GM12801 (cell line): ENCODE results near the gene RBM48.

Experiments used
- TF ChIP-seq, protein P1 (sequence below): IDR thresholded peaks from one replicate; pipeline ENCODE4 v1.5.1; 2011; ENCODE audit warnings: control low read depth; ENCODE audit not compliant: insufficient read length; ENCODE audit errors: extremely low read depth

Gene RBM48

DNA sequence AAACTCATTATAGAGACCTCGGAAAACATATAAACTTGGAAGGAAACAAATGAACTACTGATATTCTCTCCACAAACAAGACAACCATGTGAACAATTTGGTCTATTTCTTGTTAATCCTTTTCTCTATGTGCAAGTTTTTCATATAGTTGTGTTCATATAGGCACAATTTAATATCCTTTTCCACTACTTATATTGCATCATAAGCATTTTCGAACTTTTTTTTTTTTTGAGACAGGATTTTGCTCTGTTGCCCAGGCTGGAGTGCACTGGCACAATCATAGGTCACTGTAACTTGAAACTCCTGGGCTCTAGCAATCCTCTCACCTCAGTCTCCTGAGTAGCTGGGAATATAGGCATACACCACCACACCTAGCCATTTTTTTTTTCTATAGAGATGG, 5.5 kb upstream of the RBM48 start:
- TF ChIP-seq, protein P1, sequence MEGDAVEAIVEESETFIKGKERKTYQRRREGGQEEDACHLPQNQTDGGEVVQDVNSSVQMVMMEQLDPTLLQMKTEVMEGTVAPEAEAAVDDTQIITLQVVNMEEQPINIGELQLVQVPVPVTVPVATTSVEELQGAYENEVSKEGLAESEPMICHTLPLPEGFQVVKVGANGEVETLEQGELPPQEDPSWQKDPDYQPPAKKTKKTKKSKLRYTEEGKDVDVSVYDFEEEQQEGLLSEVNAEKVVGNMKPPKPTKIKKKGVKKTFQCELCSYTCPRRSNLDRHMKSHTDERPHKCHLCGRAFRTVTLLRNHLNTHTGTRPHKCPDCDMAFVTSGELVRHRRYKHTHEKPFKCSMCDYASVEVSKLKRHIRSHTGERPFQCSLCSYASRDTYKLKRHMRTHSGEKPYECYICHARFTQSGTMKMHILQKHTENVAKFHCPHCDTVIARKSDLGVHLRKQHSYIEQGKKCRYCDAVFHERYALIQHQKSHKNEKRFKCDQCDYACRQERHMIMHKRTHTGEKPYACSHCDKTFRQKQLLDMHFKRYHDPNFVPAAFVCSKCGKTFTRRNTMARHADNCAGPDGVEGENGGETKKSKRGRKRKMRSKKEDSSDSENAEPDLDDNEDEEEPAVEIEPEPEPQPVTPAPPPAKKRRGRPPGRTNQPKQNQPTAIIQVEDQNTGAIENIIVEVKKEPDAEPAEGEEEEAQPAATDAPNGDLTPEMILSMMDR, result no peak

DNA sequence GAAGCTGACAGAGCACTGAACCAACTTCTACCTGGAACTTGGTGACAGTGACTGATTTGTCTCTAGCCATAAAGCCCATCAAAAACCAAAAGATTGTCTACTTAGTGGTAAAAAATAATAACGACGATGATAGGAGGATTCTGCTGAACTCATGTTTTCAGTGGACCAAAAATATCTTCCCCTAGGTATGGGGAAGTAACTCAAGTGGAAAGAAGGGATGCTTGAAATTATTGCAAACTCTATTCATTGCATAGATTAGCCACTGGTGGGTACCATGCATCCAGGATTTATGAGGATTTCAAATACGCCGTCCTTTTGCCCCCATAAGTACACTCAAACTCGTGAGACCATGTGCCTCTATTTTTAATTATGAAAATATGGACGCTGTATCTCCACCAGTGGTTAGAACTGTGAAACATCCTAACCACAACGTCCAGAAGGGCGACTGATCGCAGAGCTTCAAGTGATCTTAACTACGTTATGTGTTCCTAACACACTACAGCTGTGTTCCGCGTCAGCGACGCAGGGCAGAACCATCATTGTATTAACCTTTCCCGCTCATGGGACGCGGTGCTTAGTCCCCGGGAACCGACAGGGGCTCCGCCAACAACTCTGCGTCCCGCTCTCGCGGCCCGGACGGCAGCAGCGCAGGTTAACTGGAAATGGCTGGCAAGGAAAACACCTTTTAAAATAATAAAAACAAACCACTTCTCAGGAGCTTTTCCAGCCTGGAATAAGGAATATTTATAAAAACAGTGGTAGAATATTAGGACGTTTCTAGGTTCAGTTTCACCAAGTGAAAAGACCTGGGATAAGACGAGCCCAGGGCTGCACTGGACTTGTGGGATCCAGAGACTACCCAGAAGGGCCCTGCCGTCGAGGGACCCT, 1.1 kb upstream of the RBM48 start:
- TF ChIP-seq, protein P1, result no peak

DNA sequence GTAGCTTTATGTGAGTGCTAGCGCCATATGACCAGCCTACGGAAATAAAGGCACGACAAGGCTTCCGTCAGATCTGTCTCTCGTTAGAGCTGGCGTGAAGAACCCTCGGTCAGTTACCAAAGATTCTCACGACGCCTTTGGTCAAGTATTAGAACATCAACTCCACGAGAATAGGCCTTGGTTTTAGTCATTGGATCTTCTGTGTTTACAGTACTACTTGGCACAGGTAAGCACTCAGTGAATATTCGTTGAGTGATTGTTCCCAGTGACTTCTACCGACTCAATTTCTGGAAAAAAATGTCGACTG, 316 bp downstream of the RBM48 start:
- TF ChIP-seq, protein P1, result no peak

DNA sequence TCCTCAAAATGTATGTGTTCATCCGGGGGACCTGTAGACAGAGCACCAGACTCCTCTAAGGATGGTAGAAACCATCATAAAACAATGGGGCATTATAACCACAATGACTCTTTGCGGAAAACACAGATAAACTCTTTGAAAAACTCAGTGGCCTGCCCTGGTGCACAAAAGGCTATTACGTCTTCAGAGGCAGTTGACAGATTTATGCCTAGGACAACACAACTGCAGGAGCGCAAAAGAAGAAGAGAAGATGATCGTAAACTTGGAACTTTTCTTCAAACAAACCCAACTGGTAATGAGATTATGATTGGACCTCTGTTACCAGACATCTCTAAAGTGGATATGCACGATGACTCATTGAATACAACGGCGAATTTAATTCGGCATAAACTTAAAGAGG, 6.0 kb downstream of the RBM48 start:
- TF ChIP-seq, protein P1, result no peak

DNA sequence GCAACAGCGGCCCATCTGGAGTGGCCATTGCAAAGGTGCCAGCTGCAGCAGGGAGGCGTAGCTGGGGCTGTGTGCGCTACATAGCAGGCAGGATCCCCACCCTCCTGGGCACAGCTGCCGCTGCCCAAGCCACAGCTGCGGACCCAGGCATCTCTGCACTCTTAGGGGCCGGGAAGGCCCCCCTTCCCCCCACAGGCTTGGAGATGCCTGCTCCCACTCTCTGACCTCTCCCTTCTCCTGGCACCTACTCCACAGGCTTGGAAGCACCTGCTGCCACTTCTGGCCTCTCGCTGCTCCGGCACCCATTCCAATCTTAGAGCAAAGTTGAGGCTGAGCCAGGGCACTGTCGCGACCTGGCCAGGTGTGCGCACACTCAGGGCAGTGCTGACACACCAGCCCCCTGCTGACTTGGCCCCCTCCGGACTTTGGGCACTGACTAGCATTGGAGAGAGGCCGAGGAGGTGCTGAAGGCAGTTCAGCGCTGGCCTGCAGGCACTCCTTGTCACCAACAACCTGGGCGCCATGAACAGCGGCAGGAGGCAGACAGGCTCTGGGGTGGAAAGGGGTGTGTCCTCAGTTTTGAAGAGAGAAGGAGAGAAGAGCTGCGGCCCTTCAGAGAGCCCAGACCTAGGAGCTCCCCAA, 18.4 kb downstream of the RBM48 start:
- TF ChIP-seq, protein P1, result no peak

DNA sequence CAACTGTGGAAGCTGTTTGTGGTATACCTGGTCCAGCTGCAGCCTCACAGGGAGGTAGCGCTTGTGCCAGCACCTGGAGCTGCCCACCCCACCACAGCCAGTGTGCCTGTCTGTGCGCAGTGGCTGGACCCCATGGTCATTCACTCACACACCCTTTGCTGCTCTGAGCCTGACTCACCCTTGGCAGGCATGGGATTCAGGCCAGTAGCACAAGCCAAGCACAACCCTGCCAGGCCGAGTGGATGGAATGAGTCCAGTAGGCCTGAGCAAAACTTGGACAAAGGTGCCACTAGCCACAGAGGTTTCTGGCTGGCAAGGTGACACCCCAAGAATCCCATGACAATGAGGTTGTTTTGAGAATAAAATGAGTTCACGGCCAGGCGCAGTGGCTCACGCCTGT, 19.0 kb downstream of the RBM48 start:
- TF ChIP-seq, protein P1, result no peak

DNA sequence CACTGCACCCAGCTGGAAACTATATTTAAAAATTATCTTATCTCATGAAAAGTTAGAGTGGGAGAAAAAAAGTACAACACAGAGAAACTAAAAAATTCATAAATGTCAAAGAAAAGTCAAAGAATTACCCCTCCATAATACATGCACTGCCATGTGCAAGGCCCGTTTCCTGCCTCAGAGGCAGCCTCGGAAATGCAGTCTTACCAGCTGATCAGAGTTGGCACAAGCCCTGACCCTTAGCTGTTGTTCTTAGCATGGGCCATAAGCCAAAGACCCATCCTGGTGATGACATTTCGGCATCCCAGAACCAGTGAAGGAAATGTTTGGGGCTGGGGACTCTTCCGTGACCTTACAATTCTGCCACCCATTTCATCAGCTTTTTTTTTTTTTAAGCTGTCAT, 21.6 kb downstream of the RBM48 start:
- TF ChIP-seq, protein P1, result no peak
